ENCODE data around the gene RNF32.
"Not testable (repeated sequence)": the region's sequence is repeated elsewhere in the genome, so short reads cannot be mapped to it uniquely, and the experiment has no call there.

The RNF32 gene

GRCh38 chr7:156614434-156615264 is 25.9 kb upstream of the RNF32 start:
- DNase-seq (ENCODE audit: low read depth), result no peak

DNA sequence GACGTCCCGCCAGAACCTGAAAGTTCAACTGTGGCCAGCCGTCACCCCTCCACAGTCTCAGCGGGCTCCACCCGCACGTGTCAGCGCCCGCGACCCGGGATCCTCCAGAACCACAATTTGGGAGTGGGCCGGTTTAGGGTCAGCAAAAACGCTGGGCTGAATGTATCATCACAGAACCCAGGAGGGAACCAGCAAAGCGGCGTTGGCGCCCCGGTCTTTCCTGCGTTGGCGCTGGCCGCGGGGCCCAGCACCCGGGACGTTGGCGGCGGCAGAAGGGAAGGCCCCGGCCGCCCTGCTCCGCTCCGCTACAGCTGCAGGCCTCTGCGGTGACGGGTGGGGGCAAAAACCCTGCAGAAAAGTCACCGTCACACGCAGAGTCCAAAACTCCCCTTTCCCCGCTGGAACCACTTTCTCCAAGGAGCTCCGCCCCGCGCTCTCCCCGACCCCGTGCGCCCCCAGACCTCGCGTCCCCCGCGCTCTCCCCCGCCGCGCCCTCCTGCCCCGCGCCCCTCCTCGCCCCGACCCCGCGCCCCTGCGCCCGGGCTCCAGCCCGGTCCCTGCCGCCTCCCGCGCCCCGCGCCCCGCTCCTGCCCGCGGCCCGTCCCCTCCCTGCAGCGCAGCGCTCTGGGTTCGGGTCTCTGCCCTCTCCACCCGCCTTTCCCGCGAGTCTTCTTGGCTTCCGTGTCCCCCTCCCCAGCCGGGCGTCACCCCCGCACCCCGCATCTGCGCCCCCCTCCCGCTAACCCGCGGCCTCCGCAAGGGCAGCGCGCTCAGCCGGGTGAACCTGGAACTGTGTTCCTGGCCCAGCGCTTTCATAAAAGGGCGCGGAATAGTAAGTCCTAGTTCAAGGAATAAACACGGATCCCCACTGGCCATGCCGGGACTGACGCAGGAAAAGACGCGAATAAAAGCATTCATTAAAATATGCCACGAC is 24.0 kb upstream of the RNF32 start:
- DNase-seq (ENCODE audit: low read depth), result no peak

- DNase-seq (ENCODE audit: low read depth), result no peak
Measured at GRCh38 chr7:156617215-156617614, 23.4 kb upstream of the RNF32 start.

GRCh38 chr7:156618078-156618779 is 22.3 kb upstream of the RNF32 start:
- no peak for DNase-seq (ENCODE audit: low read depth)

- DNase-seq (ENCODE audit: low read depth), result no peak
Measured at GRCh38 chr7:156618780-156619367, 21.7 kb upstream of the RNF32 start.

- not testable (repeated sequence) for DNase-seq (ENCODE audit: low read depth)
Measured at GRCh38 chr7:156619488-156620290, 20.9 kb upstream of the RNF32 start.

DNA sequence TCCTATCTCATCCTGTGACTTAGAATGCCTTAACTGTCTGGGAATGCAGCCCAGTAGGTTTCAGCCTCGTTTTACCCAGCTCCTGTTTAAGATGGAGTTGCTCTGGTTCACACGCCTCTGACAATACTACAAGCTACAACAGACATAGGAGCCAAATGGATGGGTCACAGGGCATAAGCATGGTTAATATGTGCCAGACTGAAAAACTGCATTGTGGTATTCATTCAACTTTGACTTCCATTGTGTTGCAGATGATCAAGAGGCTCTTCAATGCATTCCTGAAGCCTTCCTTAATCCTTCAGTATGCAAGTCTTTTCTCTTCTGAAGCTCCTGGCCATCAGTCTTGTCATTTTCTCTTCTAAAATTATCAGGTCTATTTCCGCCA is 20.3 kb upstream of the RNF32 start:
- DNase-seq (ENCODE audit: low read depth), result no peak

- no peak for DNase-seq (ENCODE audit: low read depth)
Measured at GRCh38 chr7:156621652-156622051, 18.9 kb upstream of the RNF32 start.

- no peak for DNase-seq (ENCODE audit: low read depth)
Measured at GRCh38 chr7:156625580-156625979, 15.0 kb upstream of the RNF32 start.

- DNase-seq (ENCODE audit: low read depth), result no peak
Measured at GRCh38 chr7:156626220-156626895, 14.2 kb upstream of the RNF32 start.

DNA sequence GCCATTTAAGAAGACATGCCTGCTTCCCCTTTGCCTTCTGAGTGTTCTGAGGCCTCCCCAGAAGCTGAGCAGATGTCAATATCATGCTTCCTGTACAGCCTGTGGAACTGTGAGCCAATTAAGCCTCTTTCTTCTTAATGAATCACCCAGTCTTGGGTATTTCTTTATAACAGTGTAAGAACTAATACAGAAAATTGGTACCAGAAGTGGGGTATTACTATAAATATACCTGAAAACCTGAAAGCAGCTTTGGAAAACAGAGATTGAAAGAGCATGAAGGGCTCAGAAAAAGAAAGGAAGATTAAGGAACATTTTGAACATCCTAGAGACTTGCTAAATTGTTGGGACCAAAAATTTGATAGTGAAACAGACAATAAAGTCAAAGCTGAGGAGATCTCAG is 12.0 kb upstream of the RNF32 start:
- no peak for DNase-seq (ENCODE audit: low read depth)

GRCh38 chr7:156629873-156630272 is 10.7 kb upstream of the RNF32 start:
- no peak for DNase-seq (ENCODE audit: low read depth)

- no peak for DNase-seq (ENCODE audit: low read depth)
Measured at GRCh38 chr7:156634117-156634516, 6.5 kb upstream of the RNF32 start.

DNA sequence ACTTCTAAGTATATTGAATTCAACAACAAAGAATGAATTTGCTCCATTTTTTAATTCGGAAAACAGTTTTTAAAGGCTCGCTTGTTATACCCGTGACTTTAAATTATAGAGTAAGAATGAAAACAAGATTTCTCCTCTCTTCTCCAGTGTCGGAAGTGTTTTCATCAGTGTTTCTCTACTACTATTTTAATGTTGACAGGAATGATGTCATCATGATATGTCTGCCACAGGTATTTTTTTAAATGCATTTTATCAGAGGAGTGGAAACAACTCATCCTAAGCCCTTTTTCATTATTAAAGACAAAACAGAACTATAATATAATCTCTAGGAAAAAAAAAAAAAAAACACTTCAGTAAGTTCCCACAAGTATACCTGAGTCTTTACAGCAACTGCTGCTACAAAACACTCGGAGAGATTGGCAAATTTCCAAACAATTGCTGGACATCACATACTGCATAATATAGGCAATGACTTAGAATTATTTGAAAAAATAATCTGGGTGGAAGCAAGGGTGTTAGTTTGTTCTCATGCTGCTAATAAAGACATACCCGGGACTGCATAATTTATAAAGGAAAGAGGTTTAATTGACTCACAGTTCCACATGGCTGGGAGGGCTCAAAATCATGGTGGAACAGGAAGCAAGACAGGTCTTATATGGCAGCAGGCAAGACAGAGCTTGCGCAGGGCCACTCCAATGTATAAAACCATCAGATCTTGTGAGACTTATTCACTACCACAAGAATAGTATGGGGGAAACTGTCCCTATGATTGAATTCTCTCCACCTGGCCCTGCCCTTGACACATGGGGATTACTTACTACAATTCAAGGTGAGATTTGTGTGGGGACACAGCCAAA is 4.8 kb upstream of the RNF32 start:
- no peak for DNase-seq (ENCODE audit: low read depth)

DNA sequence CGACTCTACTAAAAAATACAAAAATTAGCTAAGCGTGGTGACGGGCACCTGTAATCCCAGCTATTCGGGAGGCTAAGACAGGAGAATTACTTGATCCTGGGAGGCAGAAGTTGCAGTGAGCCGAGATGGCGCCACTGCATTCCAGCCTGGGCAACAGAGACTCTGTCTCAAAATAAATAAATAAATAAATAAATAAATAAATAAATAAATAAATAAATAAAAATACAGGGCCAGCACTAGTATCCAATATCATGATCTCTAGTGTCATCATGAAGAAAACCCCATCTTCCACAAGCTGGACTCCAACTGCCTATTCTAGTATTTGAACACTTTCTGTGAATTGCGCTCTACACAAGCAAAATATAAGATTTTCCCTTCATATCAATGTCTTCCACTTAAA is 3.5 kb upstream of the RNF32 start:
- not testable (repeated sequence) for DNase-seq (ENCODE audit: low read depth)

- no peak for DNase-seq (ENCODE audit: low read depth)
Measured at GRCh38 chr7:156638443-156639077, 2.0 kb upstream of the RNF32 start.

DNA sequence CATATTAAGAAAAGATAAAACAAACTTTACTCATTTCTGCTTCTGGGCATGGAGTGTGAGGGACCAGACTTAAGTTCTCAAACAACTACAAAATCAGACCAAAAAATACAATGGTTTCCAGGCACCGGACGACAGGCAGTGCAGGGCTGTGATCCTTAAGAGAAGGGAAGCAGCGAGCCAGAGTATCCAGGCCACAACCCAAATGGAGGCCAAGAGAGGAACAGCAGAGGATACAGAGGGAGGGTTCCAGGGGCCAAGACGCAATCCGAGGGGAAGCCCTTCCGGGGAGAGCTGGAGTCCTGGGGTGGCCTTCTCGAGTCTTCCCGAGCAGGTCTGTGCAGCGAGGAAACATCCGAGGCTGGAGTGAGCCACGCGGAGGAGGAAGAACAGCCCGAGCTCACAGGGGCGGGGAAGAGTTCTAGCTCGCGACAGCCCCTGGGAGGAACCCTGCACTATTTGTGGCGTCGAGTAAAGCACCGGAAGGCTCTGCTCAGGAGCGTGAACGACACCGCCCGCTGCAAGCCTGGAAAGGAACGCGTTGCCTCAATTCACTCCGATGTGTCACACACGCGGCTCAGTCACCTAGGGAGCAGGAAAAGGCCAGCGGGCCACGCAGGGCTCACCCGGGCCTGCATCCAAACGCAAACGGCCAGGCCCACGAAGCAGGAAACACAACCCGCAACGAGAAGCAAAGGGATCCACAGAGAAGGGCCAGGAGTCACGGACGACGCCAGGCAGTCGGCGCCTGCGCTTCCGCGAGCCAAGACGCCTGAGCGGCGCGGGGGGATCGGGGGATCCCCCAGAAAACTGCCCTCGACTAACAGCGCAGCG is 933 bp upstream of the RNF32 start:
- DNase-seq (ENCODE audit: low read depth), result no peak

DNA sequence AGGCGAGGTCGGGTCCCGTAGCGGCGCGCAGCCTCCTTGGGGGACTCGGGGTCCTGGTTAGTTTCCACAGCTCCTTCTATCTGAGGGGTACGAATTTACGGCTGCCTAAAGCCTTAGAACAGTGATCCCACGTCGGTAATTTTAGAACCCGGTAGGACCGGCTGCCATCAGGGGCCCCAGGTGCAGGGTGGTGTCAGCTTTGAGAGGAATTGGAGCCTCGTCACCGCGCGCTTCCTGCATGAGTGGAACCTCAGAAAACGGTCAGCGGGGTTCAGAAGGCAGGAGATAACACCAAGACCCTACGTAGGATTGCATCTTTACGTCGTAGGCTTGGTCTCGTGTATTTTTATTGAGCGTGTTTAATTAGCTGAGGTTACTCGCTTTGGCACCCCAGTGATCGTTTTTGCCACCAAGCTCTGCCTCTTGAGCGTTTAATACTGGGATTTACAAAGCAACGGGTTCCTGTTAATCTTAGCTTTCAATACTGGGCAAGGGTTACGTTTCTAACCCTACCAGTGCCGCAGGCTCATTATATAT is 443 bp downstream of the RNF32 start:
- no peak for DNase-seq (ENCODE audit: low read depth)

Data from stimulated activated CD8-positive, alpha-beta memory T cell treated with anti-CD3 and anti-CD28 coated beads, Interleukin-15, amount 100 ng/mL, for 24 hours (primary cell).